Bladder microvascular endothelial cell (primary cell): ENCODE results near the gene CNKSR1. TPM values are rescaled to one million over a fixed set of nuclear protein-coding genes. Genes with fewer than 3 reads are reported as not detected.

ENCODE experiments used
- total RNA-seq: library from RNA; depleted of rRNA; stranded (reverse); fragments of >200 nt; gene quantifications from 2 replicates; pipeline ENCODE4 v1.2.3, GENCODE V29; 2014

The CNKSR1 gene
- total RNA-seq, result 0.31 TPM in 1 of 2 replicates, not detected in the other

GRCh38 chr1:26177182-26177684 lies at the start of gene CNKSR1:
Gene CNKSR1 (plus strand): TSS chr1:26177491. CDS start chr1:26177548, 57 bp downstream.

GRCh38 chr1:26158908-26159742 lies 18.2 kb upstream of the CNKSR1 start, which contains the start of gene FAM110D:
Gene FAM110D (plus strand): TSS chr1:26159079. CDS start chr1:26161292, 2,213 bp downstream.

GRCh38 chr1:26168410-26169197 lies 8.7 kb upstream of the CNKSR1 start, which contains the start of gene C1orf232:
Gene C1orf232 (minus strand): TSS chr1:26168963. CDS start chr1:26168499, 464 bp downstream.

GRCh38 chr1:26169669-26170471 lies 7.4 kb upstream of the CNKSR1 start, which contains the start of gene ZNF593:
Gene ZNF593 (plus strand): TSS chr1:26169908. CDS start chr1:26169984, 76 bp downstream.

GRCh38 chr1:26171084-26172072 lies 5.9 kb upstream of the CNKSR1 start, which contains the start of gene ZNF593OS:
Gene ZNF593OS (minus strand): TSS chr1:26171832. CDS start chr1:26171661, 171 bp downstream.

GRCh38 chr1:26190373-26190987 lies 13.2 kb downstream of the CNKSR1 start, which contains the start of gene CATSPER4:
Gene CATSPER4 (plus strand): TSS chr1:26190602. CDS start chr1:26190628, 26 bp downstream.

GRCh38 chr1:26233903-26234643 lies 56.8 kb downstream of the CNKSR1 start, which contains the start of gene CEP85:
Gene CEP85 (plus strand): TSS chr1:26234200. CDS start chr1:26239784, 5,584 bp downstream.

Other genes starting within 250 kb of the CNKSR1 start
- gene PAFAH2, start 179.4 kb upstream of the CNKSR1 start, total RNA-seq, result 3.6 and 17.9 TPM in 2 replicates
- gene EXTL1, start 155.7 kb upstream of the CNKSR1 start, total RNA-seq, result not detected in 2 replicates
- not detected in 2 replicates for gene SLC30A2, start 131.4 kb upstream of the CNKSR1 start, total RNA-seq
- gene TRIM63, start 109.9 kb upstream of the CNKSR1 start, total RNA-seq, result under 0.01 TPM in 1 of 2 replicates, not detected in the other
- 3.2 and 4.2 TPM in 2 replicates for gene PDIK1L, start 65.7 kb upstream of the CNKSR1 start, total RNA-seq
- 3.1 and 7.9 TPM in 2 replicates for gene FAM110D, start 18.4 kb upstream of the CNKSR1 start, total RNA-seq
- gene C1orf232, start 8.5 kb upstream of the CNKSR1 start, total RNA-seq, result not detected in 2 replicates
- 15.6 and 29.1 TPM in 2 replicates for gene ZNF593, start 7.6 kb upstream of the CNKSR1 start, total RNA-seq
- gene ZNF593OS, start 5.7 kb upstream of the CNKSR1 start, total RNA-seq, result not detected in 2 replicates
- gene CATSPER4, start 13.1 kb downstream of the CNKSR1 start, total RNA-seq, result not detected in 2 replicates
- 8.6 and 12.3 TPM in 2 replicates for gene CEP85, start 56.7 kb downstream of the CNKSR1 start, total RNA-seq
- 14.6 and 20.7 TPM in 2 replicates for gene SH3BGRL3, start 102.6 kb downstream of the CNKSR1 start, total RNA-seq
- 2.3 and 4.5 TPM in 2 replicates for gene UBXN11, start 129.1 kb downstream of the CNKSR1 start, total RNA-seq
- gene CD52, start 140.5 kb downstream of the CNKSR1 start, total RNA-seq, result not detected in 2 replicates
- gene CRYBG2, start 176.6 kb downstream of the CNKSR1 start, total RNA-seq, result 0.31 TPM in 1 of 2 replicates, not detected in the other
- not detected in 2 replicates for gene ZNF683, start 195.3 kb downstream of the CNKSR1 start, total RNA-seq
- gene LIN28A, start 233.3 kb downstream of the CNKSR1 start, total RNA-seq, result not detected in 2 replicates